ENCODE measurements around the gene MOCS1. TPM values are rescaled to one million over a fixed set of nuclear protein-coding genes. Genes with fewer than 3 reads are reported as not detected.
A peak's percentile ranks its signal among the peaks of the same experiment; 100 is the strongest.

The MOCS1 gene
- total and polyA plus RNA-seq, 9 of the 15 experiments (the other 6 are each of a cell fraction or from before 2014, with no cell fraction given), result 0.69 to 12.7 (median 8.7) TPM

GRCh38 chr6:39934131-39934757 lies at the start of gene MOCS1 (continued):
- TF ChIP-seq PRDM10 (IDR thresholded peaks at IDR 0.05; ENCODE audit: partially characterized antibody) (no peak), PHF8 (IDR thresholded peaks at IDR 0.05; ENCODE audit: borderline replicate concordance, low read length) (peak; percentile 49; the same call in 1 of the 2 replicates), TAF7 (tag; IDR thresholded peaks at IDR 0.05) (peak; percentile 54; the same call in 1 of the 2 replicates), SAP30 (IDR thresholded peaks at IDR 0.05; ENCODE audit: borderline replicate concordance, insufficient read depth, low read depth, low read length, poor library complexity, severe bottlenecking) (no peak), POLR3A (IDR thresholded peaks at IDR 0.05; ENCODE audit: borderline replicate concordance, extremely low read depth, insufficient read depth, insufficient read length) (no peak), NFYB (IDR thresholded peaks at IDR 0.05; ENCODE audit: extremely low read depth, insufficient read length) (peak; percentile 31), ETV1 (tag; conservative IDR thresholded peaks at IDR 0.05; ENCODE audit: low read depth) (peak; percentile 32; the same call in 1 of the 2 replicates), NCOA1 (IDR thresholded peaks at IDR 0.05; ENCODE audit: low read depth) (no peak), CTBP1 (IDR thresholded peaks at IDR 0.05; ENCODE audit: borderline replicate concordance) (0 out of 2 replicates have a peak, but pooled peaks have one; percentile 30), RBM25 (IDR thresholded peaks at IDR 0.05; ENCODE audit: low read depth, low read length, severe bottlenecking) (no peak), DMBX1 (CRISPR knock-in tag; IDR thresholded peaks at IDR 0.05; ENCODE audit: borderline replicate concordance) (no peak; the same call in 1 of the 2 replicates), ZFP1 (CRISPR knock-in tag; IDR thresholded peaks at IDR 0.05) (no peak), EHMT2 (IDR thresholded peaks at IDR 0.05) (no peak), SMAD2 (IDR thresholded peaks at IDR 0.05; ENCODE audit: low read depth, low read length) (no peak), SIN3B (IDR thresholded peaks at IDR 0.05; ENCODE audit: low read depth) (no peak), HCFC1 (IDR thresholded peaks at IDR 0.05; ENCODE audit: low read depth, low read length) (peak; percentile 88), SMARCC2 (IDR thresholded peaks at IDR 0.05; ENCODE audit: low read depth) (no peak)
- TF ChIP-seq, protein P1, sequence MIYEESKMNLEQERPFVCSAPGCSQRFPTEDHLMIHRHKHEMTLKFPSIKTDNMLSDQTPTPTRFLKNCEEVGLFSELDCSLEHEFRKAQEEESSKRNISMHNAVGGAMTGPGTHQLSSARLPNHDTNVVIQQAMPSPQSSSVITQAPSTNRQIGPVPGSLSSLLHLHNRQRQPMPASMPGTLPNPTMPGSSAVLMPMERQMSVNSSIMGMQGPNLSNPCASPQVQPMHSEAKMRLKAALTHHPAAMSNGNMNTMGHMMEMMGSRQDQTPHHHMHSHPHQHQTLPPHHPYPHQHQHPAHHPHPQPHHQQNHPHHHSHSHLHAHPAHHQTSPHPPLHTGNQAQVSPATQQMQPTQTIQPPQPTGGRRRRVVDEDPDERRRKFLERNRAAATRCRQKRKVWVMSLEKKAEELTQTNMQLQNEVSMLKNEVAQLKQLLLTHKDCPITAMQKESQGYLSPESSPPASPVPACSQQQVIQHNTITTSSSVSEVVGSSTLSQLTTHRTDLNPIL (CRISPR knock-in tag; IDR thresholded peaks at IDR 0.05), result no peak
- TF ChIP-seq, protein P2, sequence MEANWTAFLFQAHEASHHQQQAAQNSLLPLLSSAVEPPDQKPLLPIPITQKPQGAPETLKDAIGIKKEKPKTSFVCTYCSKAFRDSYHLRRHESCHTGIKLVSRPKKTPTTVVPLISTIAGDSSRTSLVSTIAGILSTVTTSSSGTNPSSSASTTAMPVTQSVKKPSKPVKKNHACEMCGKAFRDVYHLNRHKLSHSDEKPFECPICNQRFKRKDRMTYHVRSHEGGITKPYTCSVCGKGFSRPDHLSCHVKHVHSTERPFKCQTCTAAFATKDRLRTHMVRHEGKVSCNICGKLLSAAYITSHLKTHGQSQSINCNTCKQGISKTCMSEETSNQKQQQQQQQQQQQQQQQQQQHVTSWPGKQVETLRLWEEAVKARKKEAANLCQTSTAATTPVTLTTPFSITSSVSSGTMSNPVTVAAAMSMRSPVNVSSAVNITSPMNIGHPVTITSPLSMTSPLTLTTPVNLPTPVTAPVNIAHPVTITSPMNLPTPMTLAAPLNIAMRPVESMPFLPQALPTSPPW (CRISPR knock-in tag; IDR thresholded peaks at IDR 0.05), result peak; percentile 98
- TF ChIP-seq, protein P3, sequence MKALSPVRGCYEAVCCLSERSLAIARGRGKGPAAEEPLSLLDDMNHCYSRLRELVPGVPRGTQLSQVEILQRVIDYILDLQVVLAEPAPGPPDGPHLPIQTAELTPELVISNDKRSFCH (CRISPR knock-in tag; IDR thresholded peaks at IDR 0.05), result no peak
- TF ChIP-seq, protein P3 (tag; IDR thresholded peaks at IDR 0.05), result no peak
